NCI-H524 treated with DMSO at 0.1 percent for 48 hours (cell line): ENCODE data around the gene ASCC2.
A peak's percentile ranks its signal among the peaks of the same experiment; 100 is the strongest.

Experiments
- DNase-seq: peaks from one replicate; lab custom pipeline; 2025; lab: John Stamatoyannopoulos, UW

ASCC2 gene

GRCh38 chr22:29753808-29754657 lies 84.0 kb downstream of the ASCC2 start:
- DNase-seq: no peak

DNA sequence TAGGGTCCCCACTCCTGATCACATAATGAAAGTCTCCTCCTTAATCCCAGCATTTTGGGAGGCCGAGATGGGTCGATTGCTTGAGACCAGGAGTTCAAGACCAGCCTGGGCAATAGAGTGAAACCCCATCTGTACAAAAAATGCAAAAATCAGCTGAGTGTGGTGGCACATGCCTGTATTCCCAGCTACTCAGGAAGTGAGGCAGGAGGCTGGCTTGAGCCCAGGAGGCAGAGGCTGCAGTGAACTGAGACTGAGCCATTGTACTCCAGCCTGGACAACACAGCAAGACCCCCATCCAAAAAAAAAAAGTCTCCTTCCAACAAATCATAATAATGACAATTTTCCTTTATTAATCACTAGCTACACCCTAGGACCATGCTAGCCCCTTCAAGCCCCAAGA lies 86.4 kb downstream of the ASCC2 start:
- no peak for DNase-seq

DNA sequence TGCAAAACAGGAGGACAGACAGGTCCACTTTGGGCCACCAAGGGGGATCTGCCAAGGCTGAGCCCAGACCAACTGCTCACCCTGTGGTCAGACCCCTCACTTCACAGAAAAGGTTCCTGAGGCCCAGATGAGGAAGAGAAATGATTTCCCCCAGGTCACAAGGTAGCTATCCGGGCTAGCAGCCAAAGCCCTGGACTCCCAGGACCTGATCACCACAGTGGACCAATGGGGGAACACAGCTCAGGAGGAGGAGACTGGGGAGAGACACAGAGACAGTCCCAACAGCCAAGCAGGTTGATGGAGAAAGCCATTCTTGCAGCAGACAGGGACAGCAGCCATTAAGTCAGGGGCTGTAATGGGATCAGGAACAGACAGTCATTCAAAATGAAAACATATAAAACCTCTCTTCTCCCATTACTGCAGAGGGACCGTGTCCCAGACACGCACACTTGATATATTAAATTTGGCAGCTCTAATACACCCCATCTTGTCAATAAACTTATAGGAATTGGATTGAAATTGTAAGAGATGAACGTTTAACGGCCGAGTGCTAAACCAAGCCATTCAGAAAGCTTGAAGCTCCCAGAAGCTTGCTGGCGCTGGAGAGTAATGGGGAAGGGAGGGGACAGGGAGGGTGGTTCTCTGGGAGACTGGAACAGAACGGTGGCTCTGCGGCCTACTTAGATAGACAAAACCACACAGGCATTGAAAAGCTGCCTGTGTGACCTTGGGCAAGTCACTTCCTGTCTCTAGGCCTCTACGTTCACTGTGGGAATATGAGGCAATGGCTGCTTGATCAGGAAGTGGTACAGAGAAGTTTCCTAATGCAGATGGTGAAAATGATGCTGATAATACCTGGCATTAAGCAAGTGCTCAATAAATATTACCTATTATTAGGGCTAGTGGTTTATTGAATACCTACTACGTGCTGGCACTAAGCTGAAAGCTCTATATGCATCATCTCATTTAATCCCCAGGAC lies 87.2 kb downstream of the ASCC2 start:
- DNase-seq: no peak

DNA sequence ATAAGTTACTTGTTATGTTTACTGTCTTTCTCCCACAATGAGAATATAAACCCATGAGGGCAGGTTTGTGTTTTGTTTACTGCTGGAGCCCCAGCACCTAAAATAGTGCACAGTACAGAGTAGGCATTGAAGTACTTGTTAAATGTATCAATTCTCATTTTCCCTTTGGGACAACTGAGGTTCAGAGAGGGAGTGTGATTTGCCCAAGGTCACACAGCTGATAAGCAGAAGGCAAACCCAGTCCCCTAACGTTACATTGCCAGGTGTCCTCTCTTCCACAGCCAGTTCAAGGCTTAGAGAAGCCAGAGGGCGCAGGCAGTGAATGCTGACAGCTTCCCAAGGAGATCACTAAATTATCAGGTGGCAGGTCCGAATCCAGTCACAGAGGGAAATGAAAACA lies 88.0 kb downstream of the ASCC2 start:
- DNase-seq: no peak

GRCh38 chr22:29748248-29748893 lies 89.7 kb downstream of the ASCC2 start:
- DNase-seq: no peak

DNA sequence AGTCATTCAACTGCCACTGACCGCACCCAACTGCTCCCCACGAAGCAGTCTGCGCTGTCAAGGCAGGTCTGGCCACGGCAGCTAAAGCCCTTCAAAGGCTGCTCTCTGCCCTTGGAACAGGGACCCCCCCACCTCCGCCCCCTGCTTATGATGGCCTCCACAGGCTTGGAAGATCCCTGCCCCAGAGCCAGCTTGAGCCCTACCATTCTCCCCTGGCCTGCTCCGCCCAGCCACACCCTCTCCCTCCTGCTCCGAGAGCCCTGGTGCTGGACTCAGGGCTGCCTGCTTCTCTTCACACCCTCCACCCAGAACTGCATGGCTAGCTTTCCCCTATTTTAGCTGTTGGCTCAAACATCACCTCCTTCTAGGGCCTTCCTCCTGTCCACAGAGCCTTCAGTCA lies 90.2 kb downstream of the ASCC2 start:
- DNase-seq: no peak

- peak; percentile 92 for DNase-seq
Observed at GRCh38 chr22:29744902-29745301, 93.2 kb downstream of the ASCC2 start.

GRCh38 chr22:29742326-29742725 lies 95.7 kb downstream of the ASCC2 start:
- DNase-seq: no peak

DNA sequence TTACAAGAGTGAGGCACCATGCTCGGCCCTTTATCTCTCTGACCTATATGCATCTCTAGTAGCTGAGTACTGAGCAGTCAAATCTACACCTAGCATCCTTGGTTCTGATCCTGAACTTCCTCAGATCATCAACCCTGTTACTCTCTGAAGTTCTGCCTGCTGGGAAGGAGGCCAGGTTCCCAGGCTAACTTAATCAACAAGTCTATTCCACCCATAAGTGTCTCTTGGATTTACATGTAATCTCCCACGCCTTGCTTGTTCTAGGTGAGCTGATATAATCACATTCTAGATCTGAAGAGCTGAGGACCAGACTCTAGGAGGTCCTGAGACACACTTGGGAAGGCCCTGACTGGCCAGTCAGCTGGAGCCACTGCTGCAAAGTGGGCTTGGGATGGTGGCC lies 96.1 kb downstream of the ASCC2 start:
- no peak for DNase-seq

- no peak for DNase-seq
Observed at GRCh38 chr22:29740216-29740615, 97.9 kb downstream of the ASCC2 start.

DNA sequence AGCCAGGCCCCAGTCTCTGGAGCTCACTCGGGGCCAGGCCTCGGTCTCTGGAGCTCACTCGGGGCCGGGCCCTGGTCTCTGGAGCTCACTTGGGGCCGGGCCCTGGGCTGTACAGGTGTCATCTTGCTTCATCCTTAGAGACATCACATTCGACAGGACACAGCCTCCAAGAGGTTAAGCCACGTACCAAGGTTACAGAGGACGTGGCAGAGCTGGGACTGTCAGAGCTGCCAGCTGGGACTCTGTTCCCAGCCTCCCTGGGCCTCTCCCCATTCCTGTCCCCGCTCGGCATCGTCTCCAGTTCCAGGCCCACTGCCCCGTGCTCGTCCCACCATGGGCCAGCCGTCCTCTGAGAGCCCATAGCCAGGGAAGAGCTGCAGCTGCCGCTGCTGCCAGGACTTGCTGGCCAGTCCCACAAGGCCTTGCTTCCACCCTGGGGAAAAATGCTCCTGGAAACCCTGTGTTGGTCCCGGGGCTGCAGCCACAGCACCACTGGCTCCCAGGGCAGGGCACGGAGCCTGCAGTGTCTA lies 98.7 kb downstream of the ASCC2 start:
- no peak for DNase-seq
